GM21529 (cell line): ENCODE data around the gene EID2.

Source experiments
- ATAC-seq: cut with Tn5 transposase; IDR thresholded peaks from one replicate; pipeline ENCODE4 v1.9.1; 2021; ENCODE audit not compliant: unreplicated experiment

The EID2 gene

GRCh38 chr19:39539518-39540332 lies at the start of gene EID2:
TSS of gene EID2 (minus strand) at chr19:39540161. CDS start at chr19:39540079, 82 bp downstream.
- peak; percentile 79 for ATAC-seq

- no peak for ATAC-seq
Observed at GRCh38 chr19:39588066-39588465, 48.1 kb upstream of the EID2 start.

GRCh38 chr19:39587496-39587895 lies 47.5 kb upstream of the EID2 start:
- ATAC-seq, result no peak

GRCh38 chr19:39582891-39583625 lies 43.1 kb upstream of the EID2 start:
- ATAC-seq, result no peak

GRCh38 chr19:39582442-39582841 lies 42.5 kb upstream of the EID2 start:
- no peak for ATAC-seq

- no peak for ATAC-seq
Observed at GRCh38 chr19:39568604-39569003, 28.6 kb upstream of the EID2 start.

- no peak for ATAC-seq
Observed at GRCh38 chr19:39566064-39566463, 26.1 kb upstream of the EID2 start.

GRCh38 chr19:39563408-39563807 lies 23.4 kb upstream of the EID2 start:
- ATAC-seq, result no peak

GRCh38 chr19:39558624-39559117 lies 18.7 kb upstream of the EID2 start:
- ATAC-seq, result no peak

GRCh38 chr19:39557811-39558623 lies 18.1 kb upstream of the EID2 start:
- peak; percentile 47 for ATAC-seq

- ATAC-seq, result no peak
Observed at GRCh38 chr19:39555883-39556282, 15.9 kb upstream of the EID2 start.

- no peak for ATAC-seq
Observed at GRCh38 chr19:39554701-39555311, 14.8 kb upstream of the EID2 start.

GRCh38 chr19:39553082-39553652 lies 13.2 kb upstream of the EID2 start:
- ATAC-seq, result no peak

GRCh38 chr19:39550197-39550596 lies 10.2 kb upstream of the EID2 start:
- no peak for ATAC-seq

GRCh38 chr19:39546599-39546998 lies 6.6 kb upstream of the EID2 start:
- no peak for ATAC-seq

GRCh38 chr19:39544911-39545310 lies 5.0 kb upstream of the EID2 start:
- ATAC-seq, result no peak

- no peak for ATAC-seq
Observed at GRCh38 chr19:39544226-39544903, 4.4 kb upstream of the EID2 start.

- no peak for ATAC-seq
Observed at GRCh38 chr19:39543477-39543857, 3.5 kb upstream of the EID2 start.

GRCh38 chr19:39542206-39542605 lies 2.2 kb upstream of the EID2 start:
- ATAC-seq, result no peak

- ATAC-seq, result no peak
Observed at GRCh38 chr19:39540333-39540673, 342 bp upstream of the EID2 start.
